ENCODE measurements around the gene TC2N.

- TF ChIP-seq CTCF (conservative IDR thresholded peaks at IDR 0.05) (no peak), EZH2 (IDR thresholded peaks at IDR 0.05; ENCODE audit: low read depth) (no peak)
Measured at GRCh38 chr14:91750634-91751198, 116.6 kb downstream of the TC2N start.
